Muscle of leg (tissue), 11 donors: Measurements from ENCODE around the gene GYS1. TPM values are rescaled to one million over a fixed set of nuclear protein-coding genes. Genes with fewer than 3 reads are reported as not detected.
"Not testable (repeated sequence)": the region's sequence is repeated elsewhere in the genome, so short reads cannot be mapped to it uniquely, and the experiment has no call there.

Source experiments
- DNase-seq: peaks from one replicate; pipeline ENCODE4 v3.0.0; 2013
- H3K27ac ChIP-seq: one replicate; pipeline ENCODE4 v1.5.1; 2013; ENCODE audit warnings: mild to moderate bottlenecking, low read length, control low read depth
- H3K27me3 ChIP-seq: one replicate; pipeline ENCODE4 v1.6.1; 2013; ENCODE audit warnings: low read length; ENCODE audit not compliant: control insufficient read depth, insufficient read depth
- H3K36me3 ChIP-seq: one replicate; pipeline ENCODE4 v1.6.1; 2013; ENCODE audit warnings: low read length; ENCODE audit not compliant: control insufficient read depth, insufficient read depth
- H3K4me1 ChIP-seq: one replicate; pipeline ENCODE4 v1.6.1; 2013; ENCODE audit warnings: low read length; ENCODE audit not compliant: control insufficient read depth, insufficient read depth
- H3K4me3 ChIP-seq: one replicate; pipeline ENCODE4 v1.5.1; 2013; ENCODE audit warnings: low read length, control low read depth
- H3K9me3 ChIP-seq: replicated peaks from 2 replicates; pipeline ENCODE4 v1.6.1; 2013; ENCODE audit warnings: low read depth, low read length; ENCODE audit not compliant: control insufficient read depth
- WGBS: methylation state at CpG from one replicate; pipeline ENCODE4 v1.1.5; 2013; ENCODE audit warnings: missing lambda C conversion rate; ENCODE audit not compliant: insufficient coverage; 5-methylcytosine and 5-hydroxymethylcytosine counted together
- polyA plus RNA-seq, 8 donors: library from polyadenylated mRNA; unstranded; fragments of 120-200 nt; gene quantifications; one replicate each; pipeline versions ENCODE4 v1.2.1 to v1.2.3, GENCODE V29; 2013; ENCODE audit warnings: inconsistent platforms in 1 of 8, low replicate concordance in 1 of 8; ENCODE audit not compliant: insufficient read length in 8 of 8, insufficient read depth in 1 of 8
- total RNA-seq: library from RNA; stranded (reverse); fragments of 120-200 nt; gene quantifications from one replicate; pipeline ENCODE4 v1.2.4, GENCODE V29; 2013

The GYS1 gene
- total and polyA plus RNA-seq, 9 donors, result 43.8 to 87.3 (median 63.5) TPM

DNA sequence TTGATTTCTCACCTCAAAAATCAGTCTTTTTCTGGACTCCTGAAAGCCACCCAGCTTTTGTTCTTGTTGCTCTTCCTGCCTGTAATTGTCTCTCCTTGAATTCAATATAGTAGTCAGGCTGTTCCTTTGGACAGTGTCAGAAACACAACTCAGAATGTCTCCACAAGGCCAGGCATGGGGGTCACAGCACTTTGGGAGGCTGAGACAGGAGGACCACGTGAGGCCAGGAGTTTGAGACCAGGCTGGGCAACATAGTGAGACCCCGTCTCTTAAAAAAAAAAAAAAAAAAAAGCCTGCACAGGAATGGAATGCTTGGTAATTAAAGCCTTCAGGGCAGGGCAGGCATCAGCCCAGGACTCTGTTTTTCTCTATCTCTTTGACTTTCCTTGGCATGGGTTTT lies 47.3 kb downstream of the GYS1 start:
- DNase-seq, result no peak
- WGBS, result 86% methylated on average over 1 of the region's 2 CpGs
- H3K36me3 ChIP-seq, result no peaks in the 10 kb centered on the region

DNA sequence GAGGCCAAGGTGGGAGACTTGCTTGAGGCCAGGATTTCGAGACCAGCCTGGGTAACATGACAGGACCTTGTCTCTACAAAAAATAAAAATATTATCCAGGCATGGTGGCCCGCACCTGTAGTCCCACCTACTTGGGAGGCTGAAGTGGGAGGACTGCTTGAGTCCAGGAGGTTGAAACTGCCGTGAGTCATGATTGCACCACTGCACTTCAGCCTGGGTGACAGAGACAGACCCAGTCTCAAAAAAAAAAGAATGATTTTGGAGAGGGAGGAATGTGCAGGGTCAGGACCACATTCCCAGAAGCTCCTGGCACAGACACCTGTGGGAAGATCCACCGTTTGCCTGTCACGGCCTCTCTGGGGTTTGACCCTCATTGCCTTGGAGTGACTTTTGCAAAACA lies 47.7 kb downstream of the GYS1 start:
- no peak for DNase-seq
- H3K27me3 ChIP-seq, result peaks cover 2% of the 10 kb centered on the region
- H3K4me3 ChIP-seq, result no peak overlapping the region
- 74% methylated on average over 4 of the region's 5 CpGs for WGBS
- no peak overlapping the region for H3K27ac ChIP-seq
- H3K9me3 ChIP-seq, result peaks cover 11% of the 10 kb centered on the region
- H3K4me1 ChIP-seq, result peaks cover 7% of the 10 kb centered on the region
- H3K36me3 ChIP-seq, result no peaks in the 10 kb centered on the region

More for the DNA sequence above, 47.3 kb downstream of the GYS1 start:
- Histone ChIP-seq H3K4me1 (peaks cover 7% of the 10 kb centered on the region), H3K4me3 (no peak overlapping the region), H3K9me3 (peaks cover 9% of the 10 kb centered on the region), H3K27ac (no peak overlapping the region), H3K27me3 (peaks cover 2% of the 10 kb centered on the region)

DNA sequence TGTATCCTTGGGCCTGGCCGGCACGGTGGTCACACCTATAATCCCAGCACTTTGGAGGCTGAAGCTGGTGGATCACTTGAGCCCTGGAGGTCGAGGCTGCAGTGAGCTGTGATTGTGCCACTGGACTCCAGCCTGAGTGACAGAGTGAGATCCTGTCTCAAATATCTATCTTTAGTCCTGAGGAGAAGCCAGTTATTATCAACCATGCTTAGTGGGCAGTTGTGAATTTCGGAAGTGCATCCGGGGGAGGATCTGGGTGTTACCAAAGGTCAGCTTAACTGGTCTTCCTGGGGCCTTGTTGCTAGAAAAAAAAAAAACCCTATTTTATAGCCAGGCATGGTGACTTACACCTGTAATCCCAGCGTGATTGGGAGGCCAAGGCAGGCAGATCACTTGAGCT lies 50.0 kb downstream of the GYS1 start:
- Histone ChIP-seq H3K27me3 (peaks cover 2% of the 10 kb centered on the region), H3K36me3 (no peaks in the 10 kb centered on the region), H3K9me3 (peaks cover 14% of the 10 kb centered on the region), H3K4me3 (no peak overlapping the region), H3K4me1 (peaks cover 7% of the 10 kb centered on the region), H3K27ac (no peak overlapping the region)
- 86% methylated on average over 2 of the region's 6 CpGs for WGBS
- DNase-seq, result no peak

DNA sequence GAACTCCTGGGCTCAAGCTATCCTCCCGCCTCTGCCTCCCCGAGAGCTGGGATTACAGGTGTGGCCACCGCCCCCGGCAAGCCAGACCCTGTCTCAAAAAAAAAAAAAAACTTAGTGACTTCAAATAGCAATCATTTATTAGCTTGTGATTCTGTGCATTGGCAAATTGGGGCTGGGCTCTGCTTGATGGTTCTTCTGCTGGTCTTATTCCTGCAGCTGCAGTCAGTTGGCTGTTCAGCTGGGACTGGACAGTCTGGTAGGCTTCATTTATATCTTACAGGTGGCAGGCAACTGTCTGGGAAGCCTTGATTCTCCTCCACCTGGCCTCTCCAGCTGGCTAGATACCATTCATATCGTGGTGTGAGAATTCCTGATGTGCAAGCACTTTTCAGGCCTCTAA lies 52.2 kb downstream of the GYS1 start:
- DNase-seq, result no peak
- Histone ChIP-seq H3K4me1 (no peaks in the 10 kb centered on the region), H3K27me3 (peaks cover 2% of the 10 kb centered on the region), H3K4me3 (no peak overlapping the region), H3K27ac (no peak overlapping the region), H3K36me3 (no peaks in the 10 kb centered on the region), H3K9me3 (peaks cover 10% of the 10 kb centered on the region)
- no CpG with 5 or more reads among the region's 5 CpGs for WGBS

DNA sequence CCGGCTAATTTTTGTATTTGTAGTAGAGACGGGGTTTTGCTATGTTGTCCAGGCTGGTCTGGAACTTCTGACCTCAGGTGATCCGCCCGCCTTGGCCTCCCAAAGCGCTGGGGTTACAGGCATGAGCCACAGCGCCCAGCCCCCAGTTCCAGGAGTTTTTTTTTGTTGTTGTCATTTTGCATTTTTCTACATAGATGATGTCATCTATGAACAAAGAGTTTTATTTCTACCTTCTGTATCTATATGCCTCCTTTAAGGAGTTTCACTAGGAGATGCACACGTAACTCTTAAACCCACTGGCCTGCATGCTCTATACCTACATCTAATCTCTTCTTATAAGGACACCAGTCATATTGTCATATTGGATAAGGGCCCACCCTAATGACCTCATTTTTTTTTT lies 54.9 kb downstream of the GYS1 start:
- no peak overlapping the region for H3K27ac ChIP-seq
- H3K9me3 ChIP-seq, result peaks cover 10% of the 10 kb centered on the region
- H3K4me1 ChIP-seq, result peaks cover 4% of the 10 kb centered on the region
- peaks cover 11% of the 10 kb centered on the region for H3K27me3 ChIP-seq
- DNase-seq, result no peak
- 82% methylated on average over 5 of the region's 7 CpGs for WGBS
- no peaks in the 10 kb centered on the region for H3K36me3 ChIP-seq
- H3K4me3 ChIP-seq, result no peak overlapping the region

DNA sequence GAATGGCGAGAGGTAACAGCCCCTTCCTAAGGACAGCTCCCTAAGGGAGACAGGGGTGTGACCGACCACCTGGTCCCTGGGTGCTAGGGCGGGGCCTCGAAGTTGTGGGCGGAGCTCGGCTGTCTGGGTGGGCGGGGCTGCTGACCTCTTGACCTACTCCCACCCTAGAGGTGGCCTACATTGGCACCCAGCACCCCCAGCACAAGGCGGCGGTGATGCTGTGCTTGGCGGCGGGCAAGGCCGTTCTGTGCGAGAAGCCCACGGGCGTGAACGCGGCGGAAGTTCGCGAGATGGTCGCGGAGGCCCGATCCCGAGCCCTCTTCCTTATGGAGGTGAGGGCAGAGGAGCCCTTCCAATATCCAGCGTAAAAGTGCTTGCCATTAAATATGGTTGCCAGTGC lies 57.2 kb downstream of the GYS1 start:
- H3K36me3 ChIP-seq, result no peaks in the 10 kb centered on the region
- no peak for DNase-seq
- peaks cover 7% of the 10 kb centered on the region for H3K4me1 ChIP-seq
- H3K27me3 ChIP-seq, result peaks cover 25% of the 10 kb centered on the region
- 98% methylated on average over 16 of the region's 25 CpGs for WGBS
- H3K4me3 ChIP-seq, result no peak overlapping the region
- peaks cover 5% of the 10 kb centered on the region for H3K9me3 ChIP-seq
- no peak overlapping the region for H3K27ac ChIP-seq

DNA sequence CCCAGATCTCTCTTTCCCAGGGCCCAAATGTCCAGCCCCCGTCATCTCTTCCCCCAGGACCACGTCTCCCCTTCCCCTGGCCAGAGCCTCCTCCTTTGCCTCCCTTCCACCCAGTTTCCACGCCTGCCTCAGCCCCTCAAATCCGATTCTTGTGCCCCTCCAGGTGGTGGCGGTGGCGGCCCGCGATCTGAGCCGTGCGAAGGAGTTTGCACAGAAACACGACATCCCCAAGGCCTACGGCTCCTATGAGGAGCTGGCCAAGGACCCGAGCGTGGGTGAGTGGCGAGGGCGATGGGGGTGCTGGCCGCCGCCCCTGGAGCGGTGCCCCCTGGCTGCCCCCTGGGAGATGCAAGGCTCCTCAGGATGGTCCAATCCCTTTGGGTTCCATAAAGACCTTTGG lies 58.3 kb downstream of the GYS1 start:
- H3K4me1 ChIP-seq, result peaks cover 7% of the 10 kb centered on the region
- peaks cover 25% of the 10 kb centered on the region for H3K27me3 ChIP-seq
- WGBS, result 77% methylated on average over 19 of the region's 19 CpGs
- H3K27ac ChIP-seq, result no peak overlapping the region
- no peaks in the 10 kb centered on the region for H3K9me3 ChIP-seq
- H3K36me3 ChIP-seq, result no peaks in the 10 kb centered on the region
- no peak for DNase-seq
- H3K4me3 ChIP-seq, result no peak overlapping the region

DNA sequence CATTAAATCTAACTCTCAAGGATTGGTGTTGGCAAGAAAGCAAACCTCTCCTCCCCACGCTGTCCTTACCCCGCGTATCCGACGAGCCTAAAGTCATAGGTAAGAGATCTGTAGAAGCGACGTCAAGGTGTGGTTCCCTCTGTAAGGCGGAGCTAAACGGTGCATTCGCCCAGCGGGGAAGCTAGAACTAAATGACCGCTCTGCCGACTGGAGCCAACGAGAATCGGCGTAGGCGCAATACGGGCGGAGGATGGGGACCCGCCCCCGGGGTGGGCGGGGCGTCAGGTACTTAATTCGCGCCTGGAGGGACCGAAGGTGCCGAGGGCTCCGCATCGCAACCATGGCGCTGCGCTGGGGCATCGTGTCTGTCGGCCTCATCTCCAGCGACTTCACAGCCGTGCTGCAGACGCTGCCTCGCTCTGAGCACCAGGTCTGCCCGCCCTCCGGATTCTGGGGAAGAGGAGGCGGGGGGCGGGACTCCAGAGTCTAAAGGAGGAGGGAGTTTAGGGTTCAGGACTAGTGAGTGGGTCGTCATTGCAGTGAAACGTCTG lies 59.7 kb downstream of the GYS1 start, which contains the start of gene DHDH:
TSS of gene DHDH (plus strand) at position 318 of the 551 bp plus-strand sequence. CDS start at position 341, 23 bp downstream.
- no peaks in the 10 kb centered on the region for H3K9me3 ChIP-seq
- peaks cover 9% of the 10 kb centered on the region for H3K4me1 ChIP-seq
- H3K27me3 ChIP-seq, result peaks cover 25% of the 10 kb centered on the region
- no peaks in the 10 kb centered on the region for H3K36me3 ChIP-seq
- no peak within 1 kb of the TSS for H3K27ac ChIP-seq
- under 1% methylated on average over 29 of the region's 43 CpGs for WGBS
- peak; percentile 69 for DNase-seq
- H3K4me3 ChIP-seq, result peak within 1 kb of the TSS; percentile 43

DNA sequence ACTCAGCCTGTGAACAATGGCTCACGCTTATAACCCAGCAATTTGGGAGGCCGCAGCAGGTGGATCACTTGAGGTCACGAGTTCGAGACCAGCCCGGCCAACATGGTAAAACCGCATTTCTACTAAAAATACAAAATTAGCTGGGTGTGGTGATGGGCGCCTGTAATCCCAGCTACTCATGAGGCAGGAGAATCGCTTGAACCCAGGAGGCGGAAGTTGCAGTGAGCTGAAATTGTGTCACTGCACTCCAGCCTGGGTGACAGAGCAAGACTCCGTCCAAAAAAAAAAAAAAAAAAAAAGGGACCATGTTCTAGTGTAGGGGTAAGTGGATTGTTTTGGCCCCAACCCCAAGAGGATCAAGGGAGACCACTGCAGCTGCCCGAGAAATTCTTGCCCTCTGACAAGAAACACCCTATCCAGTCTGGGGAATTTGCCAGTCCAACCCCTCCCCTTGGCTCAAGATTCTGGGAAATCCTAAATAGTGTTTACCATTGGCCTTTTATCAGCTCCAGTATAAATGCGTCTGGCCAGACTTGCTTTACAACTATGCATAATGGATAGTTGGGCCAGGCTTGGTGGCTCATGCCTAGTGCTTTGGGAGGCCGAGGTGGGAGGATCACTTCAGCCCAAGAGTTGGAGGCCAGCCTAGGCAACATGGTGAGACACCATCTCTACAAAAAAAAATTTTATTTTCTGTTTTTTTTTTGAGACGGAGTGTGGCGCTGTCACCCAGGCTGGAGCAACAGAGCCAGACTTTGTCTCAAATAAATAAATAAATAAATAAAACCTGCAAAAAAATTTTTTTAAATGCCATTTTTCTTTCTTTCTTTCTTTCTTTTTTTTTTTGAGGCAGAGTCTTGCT lies 64.7 kb downstream of the GYS1 start:
- Histone ChIP-seq H3K27me3 (peaks cover 17% of the 10 kb centered on the region), H3K9me3 (no peaks in the 10 kb centered on the region), H3K36me3 (peaks cover under 1% of the 10 kb centered on the region), H3K4me3 (no peak overlapping the region), H3K4me1 (peaks cover 9% of the 10 kb centered on the region), H3K27ac (no peak overlapping the region)
- 92% methylated on average over 2 of the region's 15 CpGs for WGBS
- DNase-seq, result no peak

DNA sequence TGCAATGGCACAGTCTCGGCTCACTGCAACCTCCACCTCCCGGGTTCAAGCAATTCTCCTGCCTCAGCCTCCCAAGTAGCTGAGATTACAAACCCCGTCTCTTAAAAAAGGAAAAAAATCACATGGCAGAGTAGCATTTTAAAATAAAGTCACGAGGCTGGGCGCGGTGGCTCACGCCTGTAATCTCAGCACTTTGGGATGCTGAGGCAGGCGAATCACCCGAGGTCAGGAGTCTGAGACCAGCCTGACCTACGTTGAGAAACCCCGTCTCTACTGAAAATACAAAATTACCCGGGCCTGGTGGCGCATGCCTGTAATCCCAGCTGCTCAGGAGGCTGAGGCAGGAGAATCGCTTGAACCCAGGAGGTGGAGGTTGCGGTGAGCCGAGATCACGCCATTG lies 65.4 kb downstream of the GYS1 start:
- H3K9me3 ChIP-seq, H3K4me1 ChIP-seq, H3K36me3 ChIP-seq, H3K4me3 ChIP-seq, H3K27ac ChIP-seq, DNase-seq: not testable (repeated sequence)
- 89% methylated on average over 11 of the region's 17 CpGs for WGBS
- peaks cover 10% of the 10 kb centered on the region for H3K27me3 ChIP-seq
